ENCODE results near the gene PITPNM3. TPM values are rescaled to one million over a fixed set of nuclear protein-coding genes. Genes with fewer than 3 reads are reported as not detected.

Gene PITPNM3
- total RNA-seq, 4 donors from 2014 or later, result 23.3 to 87.7 (median 47.8) TPM

DNA sequence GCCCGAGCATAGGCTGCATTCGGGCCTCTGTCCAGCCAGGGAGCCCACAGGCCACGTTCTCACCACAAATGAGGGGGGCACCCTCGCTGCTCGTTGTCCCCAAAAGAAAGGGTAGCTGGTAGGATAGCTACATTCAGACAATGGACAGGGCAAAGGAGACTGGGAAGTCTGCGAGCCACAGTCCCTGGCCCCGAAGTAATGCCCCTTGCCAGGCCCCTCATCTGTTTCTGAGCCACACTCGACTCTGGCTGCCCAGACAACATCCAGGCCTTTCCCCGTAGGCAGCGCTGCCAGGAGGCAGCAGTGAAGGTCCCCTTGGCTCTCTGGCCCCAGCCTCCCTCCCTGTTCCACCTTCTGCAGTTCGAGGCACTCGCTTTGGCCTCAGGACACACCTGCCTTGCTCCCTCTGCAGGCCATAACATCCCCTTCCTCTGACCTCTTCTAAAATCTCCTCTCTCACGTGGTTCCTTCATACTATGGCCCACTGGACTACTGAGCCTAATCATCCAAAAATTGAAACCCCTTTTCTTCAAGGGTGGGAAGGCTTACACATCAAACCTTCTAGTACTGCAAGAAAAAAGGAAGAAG is 133.6 kb downstream of the PITPNM3 start:
- Histone ChIP-seq H3K27ac (no peak overlapping the region), H3K9me3 (no peaks in the 10 kb centered on the region), H3K27me3 (peaks cover 67% of the 10 kb centered on the region), H3K4me1 (peaks cover 0 to 5% (median 0%) of the 10 kb centered on the region in 3 donors), H3K4me3 (no peak overlapping the region), H3K36me3 (no peaks in the 10 kb centered on the region)
- ATAC-seq, result no peak
- WGBS, 2 donors (ENCODE audit: low coverage in 1 of 2), result 43 to 58% methylated on average over 5 to 7 of the region's 13 CpGs
- no peak for TF ChIP-seq POLR2A (IDR thresholded peaks at IDR 0.05)
- no peak for TF ChIP-seq EP300 (IDR thresholded peaks at IDR 0.05)
- TF ChIP-seq POLR2AphosphoS5 (IDR thresholded peaks at IDR 0.05), result no peak
- TF ChIP-seq, protein P1, sequence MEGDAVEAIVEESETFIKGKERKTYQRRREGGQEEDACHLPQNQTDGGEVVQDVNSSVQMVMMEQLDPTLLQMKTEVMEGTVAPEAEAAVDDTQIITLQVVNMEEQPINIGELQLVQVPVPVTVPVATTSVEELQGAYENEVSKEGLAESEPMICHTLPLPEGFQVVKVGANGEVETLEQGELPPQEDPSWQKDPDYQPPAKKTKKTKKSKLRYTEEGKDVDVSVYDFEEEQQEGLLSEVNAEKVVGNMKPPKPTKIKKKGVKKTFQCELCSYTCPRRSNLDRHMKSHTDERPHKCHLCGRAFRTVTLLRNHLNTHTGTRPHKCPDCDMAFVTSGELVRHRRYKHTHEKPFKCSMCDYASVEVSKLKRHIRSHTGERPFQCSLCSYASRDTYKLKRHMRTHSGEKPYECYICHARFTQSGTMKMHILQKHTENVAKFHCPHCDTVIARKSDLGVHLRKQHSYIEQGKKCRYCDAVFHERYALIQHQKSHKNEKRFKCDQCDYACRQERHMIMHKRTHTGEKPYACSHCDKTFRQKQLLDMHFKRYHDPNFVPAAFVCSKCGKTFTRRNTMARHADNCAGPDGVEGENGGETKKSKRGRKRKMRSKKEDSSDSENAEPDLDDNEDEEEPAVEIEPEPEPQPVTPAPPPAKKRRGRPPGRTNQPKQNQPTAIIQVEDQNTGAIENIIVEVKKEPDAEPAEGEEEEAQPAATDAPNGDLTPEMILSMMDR (IDR thresholded peaks at IDR 0.05), result no peak

GRCh38 chr17:6421700-6422604 is 134.4 kb downstream of the PITPNM3 start:
- Histone ChIP-seq H3K27me3 (peaks cover 73% of the 10 kb centered on the region), H3K36me3 (no peaks in the 10 kb centered on the region), H3K4me3 (no peak overlapping the region), H3K27ac (no peak overlapping the region), H3K4me1 (peaks cover 0 to 5% (median 0%) of the 10 kb centered on the region in 3 donors), H3K9me3 (no peaks in the 10 kb centered on the region)
- TF ChIP-seq EP300 (IDR thresholded peaks at IDR 0.05) (no peak), POLR2A (IDR thresholded peaks at IDR 0.05) (no peak), POLR2AphosphoS5 (IDR thresholded peaks at IDR 0.05) (no peak)
- TF ChIP-seq, protein P1 (IDR thresholded peaks at IDR 0.05), result peak in 3 of 4 experiments; percentile 73 to 89 (median 83)
- 8% methylated on average over 8 of the region's 13 CpGs; no CpG with 5 or more reads in 1 of the 2 donors for WGBS, 2 donors (ENCODE audit: low coverage in 1 of 2)
- ATAC-seq, result peak; percentile 79

DNA sequence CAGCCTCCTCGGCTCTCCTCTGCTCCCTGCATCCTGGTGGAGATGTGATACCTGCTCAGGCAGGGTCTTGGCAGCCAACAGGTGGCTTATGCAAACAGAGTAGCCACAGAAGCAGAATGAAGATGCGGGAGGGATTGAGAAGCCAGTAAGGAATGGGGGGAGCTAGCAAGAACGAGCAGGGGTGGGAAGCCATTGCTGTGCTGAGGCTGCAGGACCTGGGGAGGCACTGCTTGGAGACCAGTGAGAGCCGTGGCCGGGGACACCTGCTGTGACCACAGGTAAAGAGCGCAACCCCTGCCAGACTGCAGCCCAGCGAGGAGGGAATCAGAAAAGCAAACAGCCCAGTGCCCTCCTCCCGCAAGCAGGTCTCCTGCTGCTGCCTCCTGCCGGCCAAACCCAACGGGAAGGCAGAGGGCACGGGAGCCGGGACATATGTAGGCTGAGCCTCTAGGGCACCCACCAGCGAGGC is 136.1 kb downstream of the PITPNM3 start:
- no peak overlapping the region for H3K27ac ChIP-seq
- no peaks in the 10 kb centered on the region for H3K36me3 ChIP-seq
- no peak overlapping the region for H3K4me3 ChIP-seq
- H3K4me1 ChIP-seq, result peaks cover 0 to 5% (median 0%) of the 10 kb centered on the region in 3 donors
- no peak for ATAC-seq
- 10 to 24% methylated on average over 6 to 7 of the region's 13 CpGs for WGBS, 2 donors (ENCODE audit: low coverage in 1 of 2)
- H3K9me3 ChIP-seq, result no peaks in the 10 kb centered on the region
- TF ChIP-seq, protein P1 (IDR thresholded peaks at IDR 0.05), result no peak
- TF ChIP-seq POLR2AphosphoS5 (IDR thresholded peaks at IDR 0.05) (no peak), EP300 (IDR thresholded peaks at IDR 0.05) (no peak), POLR2A (IDR thresholded peaks at IDR 0.05) (no peak)
- peaks cover 80% of the 10 kb centered on the region for H3K27me3 ChIP-seq

DNA sequence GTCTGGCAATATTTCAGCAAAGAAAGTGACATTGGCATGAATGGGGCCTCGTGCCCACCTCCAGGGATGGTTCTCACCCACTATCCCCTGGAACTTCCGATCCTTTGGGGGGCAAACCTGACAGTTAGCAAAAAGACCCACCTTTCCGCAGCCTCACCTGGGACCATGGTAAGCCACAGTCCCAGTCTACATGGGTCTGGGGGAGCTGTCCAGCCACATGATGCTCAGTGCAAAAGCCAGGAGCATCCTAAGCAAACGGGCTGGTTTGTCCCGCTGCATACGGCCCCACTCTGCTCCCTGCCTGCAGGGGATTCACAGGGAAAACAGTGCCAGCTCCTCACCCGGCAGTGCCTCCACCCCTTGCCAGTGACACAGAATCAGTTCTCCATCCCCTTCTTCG is 140.7 kb downstream of the PITPNM3 start:
- TF ChIP-seq POLR2A (IDR thresholded peaks at IDR 0.05), result no peak
- TF ChIP-seq, protein P1 (IDR thresholded peaks at IDR 0.05), result no peak
- TF ChIP-seq EP300 (IDR thresholded peaks at IDR 0.05), result no peak
- no peak for TF ChIP-seq POLR2AphosphoS5 (IDR thresholded peaks at IDR 0.05)
- WGBS, 2 donors (ENCODE audit: low coverage in 1 of 2), result 52 to 65% methylated on average over 4 of the region's 8 CpGs
- ATAC-seq, result no peak
- H3K9me3 ChIP-seq, result peaks cover 0 to 9% (median 0%) of the 10 kb centered on the region in 3 donors
- no peaks in the 10 kb centered on the region for H3K36me3 ChIP-seq
- H3K4me1 ChIP-seq, result no peaks in the 10 kb centered on the region
- H3K27me3 ChIP-seq, result peaks cover 66% of the 10 kb centered on the region
- H3K4me3 ChIP-seq, result no peak overlapping the region
- no peak overlapping the region for H3K27ac ChIP-seq

All from gastroesophageal sphincter (tissue), 4 donors.